H1 (cell line): Measurements from ENCODE around the gene GPA33. TPM values are rescaled to one million over a fixed set of nuclear protein-coding genes. Genes with fewer than 3 reads are reported as not detected.
A peak's percentile ranks its signal among the peaks of the same experiment; 100 is the strongest.

ENCODE experiments used
- CTCF ChIA-PET: fragments of 300-600 bp; sonication (Branson Sonifier 250); formaldehyde crosslinking; loops from one replicate; lab custom pipeline; 2021; ENCODE audit not compliant: partially characterized antibody; lab: Charles Lee
- POLR2A ChIA-PET: fragments of 300-600 bp; sonication (Branson Sonifier 250); formaldehyde crosslinking; loops from one replicate; lab custom pipeline; 2021; ENCODE audit warnings: inconsistent platforms; ENCODE audit not compliant: partially characterized antibody; lab: Charles Lee
- DNase-seq, 2 experiments: peaks; one replicate each; pipeline versions ENCODE4 v3.0.0 to v3.0.0-alpha.2; 2010 to 2022; ENCODE audit warnings: low spot score in 2 of 2, low read depth in 1 of 2, mixed read lengths in 1 of 2
- FAIRE-seq: peaks from 2 replicates; lab custom pipeline; 2011; peaks lifted over from hg19 to GRCh38; lab: Jason Lieb, UNC
- H2AFZ ChIP-seq: 2 replicates; pipeline ENCODE4 v1.8.1; 2012; ENCODE audit warnings: low read length, inconsistent platforms
- H2AK5ac ChIP-seq: 2 replicates; pipeline ENCODE4 v1.6.1; 2013; ENCODE audit warnings: low read depth, low read length
- H2BK120ac ChIP-seq: replicated peaks from 2 replicates; pipeline ENCODE3; 2013; ENCODE audit warnings: low read depth, low read length, inconsistent platforms
- H2BK12ac ChIP-seq: 2 replicates; pipeline ENCODE4 v1.6.1; 2013; ENCODE audit warnings: low read depth, low read length
- H2BK15ac ChIP-seq: 2 replicates; pipeline ENCODE4 v1.6.1; 2013; ENCODE audit warnings: low read length
- H2BK20ac ChIP-seq: 2 replicates; pipeline ENCODE4 v1.6.1; 2013; ENCODE audit warnings: low read length
- H2BK5ac ChIP-seq: 2 replicates; pipeline ENCODE4 v1.6.1; 2013; ENCODE audit warnings: low read depth, low read length
- H3K14ac ChIP-seq: 2 replicates; pipeline ENCODE4 v1.6.1; 2013; ENCODE audit warnings: inconsistent platforms; ENCODE audit not compliant: insufficient read length
- H3K18ac ChIP-seq: 2 replicates; pipeline ENCODE4 v1.6.1; 2013; ENCODE audit warnings: low read length; ENCODE audit errors: extremely low read depth
- H3K23ac ChIP-seq: 2 replicates; pipeline ENCODE4 v1.6.1; 2013; ENCODE audit warnings: inconsistent platforms; ENCODE audit not compliant: insufficient read length
- H3K23me2 ChIP-seq: 2 replicates; pipeline ENCODE4 v1.6.1; 2013; ENCODE audit warnings: low read depth, low read length
- H3K27ac ChIP-seq: 2 replicates; pipeline ENCODE4 v1.6.1; 2011; ENCODE audit warnings: low read depth, low read length, inconsistent platforms
- H3K27me3 ChIP-seq, 4 experiments: replicated peaks in 1 of 4; 1 replicate in 1 of 4; 2 replicates in 3 of 4; pipeline versions ENCODE4 v1.6.1 to v1.8.1; 2011 to 2013; ENCODE audit warnings: low read length in 3 of 4, mild to moderate bottlenecking in 3 of 4, inconsistent platforms in 2 of 4, mixed read lengths in 2 of 4, moderate library complexity in 1 of 4; ENCODE audit not compliant: control insufficient read depth in 3 of 4, insufficient read depth in 3 of 4; ENCODE audit errors: extremely low read depth in 1 of 4
- H3K36me3 ChIP-seq, 4 experiments: 2 replicates each; pipeline versions ENCODE4 v1.6.1 to v1.8.1; 2011 to 2013; ENCODE audit warnings: mild to moderate bottlenecking in 4 of 4, low read length in 3 of 4, moderate library complexity in 2 of 4, control low read depth in 1 of 4, inconsistent platforms in 1 of 4; ENCODE audit not compliant: insufficient read depth in 4 of 4, control insufficient read depth in 2 of 4
- H3K4ac ChIP-seq: replicated peaks from 2 replicates; pipeline ENCODE3; 2013; ENCODE audit warnings: low read length, low read depth, mixed read lengths, inconsistent platforms; ENCODE audit not compliant: insufficient read length
- H3K4me1 ChIP-seq, 4 experiments: replicated peaks in 1 of 4; 1 replicate in 1 of 4; 2 replicates in 3 of 4; pipeline versions ENCODE4 v1.6.1 to v1.8.1; 2011 to 2013; ENCODE audit warnings: low read length in 3 of 4, inconsistent platforms in 2 of 4, mixed read lengths in 1 of 4; ENCODE audit not compliant: insufficient read depth in 4 of 4, control insufficient read depth in 3 of 4
- H3K4me2 ChIP-seq, 2 experiments: 2 replicates each; pipeline versions ENCODE4 v1.6.1 to v1.8.1; 2011 to 2013; ENCODE audit warnings: low read depth in 2 of 2, low read length in 2 of 2, control low read depth in 1 of 2, inconsistent platforms in 1 of 2, mild to moderate bottlenecking in 1 of 2; ENCODE audit not compliant: insufficient read depth in 1 of 2
- H3K4me3 ChIP-seq, 4 experiments: fragments of 200-600, 300-600 bp in 1 of 4; sonication (generic), shearing (Covaris generic), sonication (Bioruptor Twin) in 1 of 4; 2 replicates each; pipeline versions ENCODE4 v1.5.1 to v1.8.1; 2011 to 2016; ENCODE audit warnings: low read length in 4 of 4, low read depth in 3 of 4, control low read depth in 2 of 4, inconsistent platforms in 2 of 4, mild to moderate bottlenecking in 2 of 4, mixed read lengths in 1 of 4, moderate library complexity in 1 of 4; ENCODE audit not compliant: insufficient read depth in 2 of 4; ENCODE audit errors: extremely low read depth in 1 of 4
- H3K56ac ChIP-seq: replicated peaks from 2 replicates; pipeline ENCODE3; 2013; ENCODE audit warnings: low read depth, mild to moderate bottlenecking, mixed read lengths, low read length, inconsistent platforms; ENCODE audit not compliant: insufficient read length
- H3K79me1 ChIP-seq: 2 replicates; pipeline ENCODE4 v1.6.1; 2013; ENCODE audit warnings: low read depth, low read length, control low read depth
- H3K79me2 ChIP-seq, 2 experiments: 2 replicates each; pipeline versions ENCODE4 v1.6.1 to v1.8.1; 2012 to 2013; ENCODE audit warnings: low read length in 2 of 2, mild to moderate bottlenecking in 2 of 2, inconsistent platforms in 1 of 2; ENCODE audit not compliant: insufficient read depth in 2 of 2, control insufficient read depth in 1 of 2
- H3K9ac ChIP-seq, 4 experiments: replicated peaks in 1 of 4; 1 replicate in 1 of 4; 2 replicates in 3 of 4; pipeline versions ENCODE4 v1.6.1 to v1.8.1; 2011 to 2013; ENCODE audit warnings: low read depth in 3 of 4, low read length in 3 of 4, control low read depth in 2 of 4, mild to moderate bottlenecking in 2 of 4, moderate library complexity in 2 of 4, inconsistent platforms in 1 of 4; ENCODE audit errors: extremely low read depth in 1 of 4
- H3K9me3 ChIP-seq, 2 experiments: 2 replicates each; pipeline versions ENCODE4 v1.6.1 to v1.8.1; 2012 to 2013; ENCODE audit warnings: mild to moderate bottlenecking in 2 of 2, moderate library complexity in 2 of 2, control low read depth in 1 of 2, inconsistent platforms in 1 of 2, low read depth in 1 of 2, low read length in 1 of 2, mixed read lengths in 1 of 2; ENCODE audit not compliant: insufficient read depth in 2 of 2
- H4K20me1 ChIP-seq, 2 experiments: replicated peaks in 1 of 2; 2 replicates each; pipeline versions ENCODE3 to v1.8.1; 2011 to 2013; ENCODE audit warnings: inconsistent platforms in 2 of 2, low read length in 2 of 2, mild to moderate bottlenecking in 1 of 2; ENCODE audit not compliant: insufficient read depth in 2 of 2, control insufficient read depth in 1 of 2
- H4K5ac ChIP-seq: 2 replicates; pipeline ENCODE4 v1.6.1; 2013; ENCODE audit warnings: low read length, low read depth, mixed read lengths, inconsistent platforms; ENCODE audit not compliant: insufficient read length
- H4K8ac ChIP-seq: 2 replicates; pipeline ENCODE4 v1.8.0; 2013; ENCODE audit warnings: mild to moderate bottlenecking, moderate library complexity, low read length, inconsistent platforms; ENCODE audit not compliant: insufficient read depth; ENCODE audit errors: extremely low read depth
- H4K91ac ChIP-seq: replicated peaks from 2 replicates; pipeline ENCODE3; 2013; ENCODE audit warnings: low read length, mixed read lengths, inconsistent platforms; ENCODE audit not compliant: insufficient read length
- BACH1 ChIP-seq: IDR thresholded peaks from 2 replicates; pipeline ENCODE4 v1.6.1; 2012; ENCODE audit warnings: low read length, improper control_type of control experiment
- KDM5A ChIP-seq: fragments of 200-600 bp; IDR thresholded peaks from 2 replicates; pipeline ENCODE4 v1.7.1; 2012; ENCODE audit warnings: mild to moderate bottlenecking, low read length, inconsistent platforms, mixed read lengths
- MAFK ChIP-seq: IDR thresholded peaks from 2 replicates; pipeline ENCODE4 v1.6.1; 2012; ENCODE audit warnings: low read depth, mild to moderate bottlenecking, improper control_type of control experiment, low read length
- WGBS, 2 experiments: shearing (Covaris generic) in 1 of 2; methylation state at CpG; one replicate each; pipeline versions ENCODE4 v1.1.6 to v1.1.7; 2013 to 2015; ENCODE audit warnings: low lambda C conversion rate in 2 of 2, mixed read lengths in 2 of 2, inconsistent platforms in 1 of 2, low coverage in 1 of 2, missing lambda C conversion rate in 1 of 2; ENCODE audit not compliant: insufficient replicate concordance in 2 of 2, insufficient coverage in 1 of 2, insufficient read length in 1 of 2; ENCODE audit errors: extremely low coverage in 1 of 2, missing lambda C conversion rate in 1 of 2; 5-methylcytosine and 5-hydroxymethylcytosine counted together
- polyA plus RNA-seq, 7 experiments: library from polyadenylated mRNA; depleted of rRNA in 3 of 7; stranded (reverse) in 5 of 7; unstranded in 2 of 7; fragments of >200 nt in 5 of 7; fragments of 200-250 nt in 2 of 7; gene quantifications; 1 replicate in 5 of 7; 2 replicates in 1 of 7; 4 replicates in 1 of 7; pipeline versions ENCODE4 v1.2.1 to v1.2.3, GENCODE V29; 2011 to 2013; ENCODE audit warnings: missing spikeins in 2 of 7, mixed read lengths in 2 of 7
- total RNA-seq: library from RNA; stranded (reverse); fragmentation: NEBNext Ultra II Directional; extraction: Animal tissue kit (Norgen Biotek cat#: 25700); gene quantifications from 2 replicates; pipeline ENCODE4 v1.2.1, GENCODE V29; 2021

Gene GPA33
- total and polyA plus RNA-seq, 2 of the 8 experiments (the other 6 are each of a cell fraction or from before 2014, with no cell fraction given), result 0.19 to 0.67 TPM

DNA sequence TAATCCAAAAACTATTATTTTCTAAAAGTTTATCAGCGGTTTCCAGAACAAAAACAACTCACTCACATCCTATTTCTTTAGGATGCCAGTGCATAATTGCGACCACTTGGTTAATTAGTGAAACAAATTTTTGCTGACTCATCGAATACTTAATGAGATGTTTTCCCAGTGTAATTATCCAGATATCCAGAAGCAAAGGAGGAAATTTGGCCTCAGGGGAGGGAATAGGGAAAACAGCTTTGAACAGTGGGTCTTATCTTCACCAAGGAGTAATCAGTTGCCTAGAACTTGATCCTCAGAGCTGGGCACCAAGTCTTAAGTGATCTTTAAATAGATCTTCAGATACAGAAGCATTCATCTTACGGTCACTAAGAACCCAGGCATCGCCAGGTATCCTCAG, 28.0 kb upstream of the GPA33 start:
- Histone ChIP-seq H3K4me1 (peaks cover 0 to 14% (median 3%) of the 10 kb centered on the region in 4 experiments; a peak in 5 of 7 replicates), H3K4ac (no peak overlapping the region), H3K56ac (no peak overlapping the region), H3K9ac (no peak overlapping the region), H3K36me3 (no peaks in the 10 kb centered on the region), H3K14ac (no peak overlapping the region), H4K20me1 (no peaks in the 10 kb centered on the region), H2BK12ac (no peak overlapping the region), H4K5ac (no peak overlapping the region), H2BK20ac (no peak overlapping the region), H4K91ac (no peak overlapping the region), H3K79me2 (no peaks in the 10 kb centered on the region), H2AFZ (no peak overlapping the region), H3K27ac (no peak overlapping the region), H2BK120ac (no peak overlapping the region), H2AK5ac (no peak overlapping the region), H3K9me3 (no peaks in the 10 kb centered on the region), H2BK15ac (no peak overlapping the region), H3K79me1 (no peaks in the 10 kb centered on the region), H3K23ac (no peak overlapping the region), H3K4me3 (no peak overlapping the region), H3K4me2 (no peak overlapping the region), H2BK5ac (no peak overlapping the region), H4K8ac (no peak overlapping the region), H3K18ac (no peak overlapping the region), H3K27me3 (no peaks in the 10 kb centered on the region; a peak in 2 of 7 replicates), H3K23me2 (peaks cover 7% of the 10 kb centered on the region)
- POLR2A ChIA-PET, result interaction anchor here (1.5 to 2.4 kb wide), 2 partner anchors 45 to 102 kb away, joined by 5 to 8 read pairs; partner anchors contain the start of gene POU2F1
- DNase-seq (no peak), FAIRE-seq (no peak)
- no peak for TF ChIP-seq KDM5A
- peak; percentile 63 for TF ChIP-seq BACH1
- TF ChIP-seq MAFK, result peak; percentile 100
- 91% methylated on average over 5 of the region's 5 CpGs; no CpG with 5 or more reads in 1 of the 2 experiments for WGBS, 2 experiments
- CTCF ChIA-PET, result interaction anchor here (0.6 to 1.4 kb wide), 2 partner anchors 20 to 55 kb away, joined by 3 to 5 read pairs; no protein-coding TSS in a partner anchor
